A549 (cell line): ENCODE results near the gene HOXA13. TPM values are rescaled to one million over a fixed set of nuclear protein-coding genes. Genes with fewer than 3 reads are reported as not detected.
A peak's percentile ranks its signal among the peaks of the same experiment; 100 is the strongest.

Experiments
- ATAC-seq, 2 experiments: fragments of 200-7000 bp in 1 of 2; fragments of >200 bp in 1 of 2; cut with Nextera tagmentation in 1 of 2; cut with Tn5 transposase in 1 of 2; 3 replicates each; pipeline versions ENCODE4 v1.8.0 to v1.9.1; 2018 to 2020; ENCODE audit warnings: mild to moderate bottlenecking in 1 of 2, moderate library complexity in 1 of 2
- CTCF ChIA-PET: fragments of 300-600 bp; sonication (Branson Sonifier 250); formaldehyde crosslinking; extraction: SDS; loops from one replicate; lab custom pipeline; 2021; ENCODE audit warnings: antibody characterized with exemption, inconsistent platforms; lab: Yijun Ruan, JAX
- POLR2A ChIA-PET: fragments of 350-600 bp; formaldehyde crosslinking; extraction: SDS; loops from one replicate; lab custom pipeline; 2021; ENCODE audit warnings: antibody characterized with exemption, inconsistent platforms; lab: Yijun Ruan, JAX
- DNase-seq, 2 experiments: peaks; one replicate each; pipeline versions ENCODE4 v3.0.0 to v3.0.0-alpha.2; 2011 to 2016; ENCODE audit warnings: low read depth in 1 of 2, low spot score in 1 of 2
- FAIRE-seq: peaks from 2 replicates; lab custom pipeline; 2011; peaks lifted over from hg19 to GRCh38; lab: Jason Lieb, UNC
- H3K27ac ChIP-seq, 2 experiments: fragments of >200 bp; sonication (Bioruptor Twin); formaldehyde crosslinking; 3 replicates each; pipeline ENCODE4 v1.5.1; 2016 to 2017
- H3K4me1 ChIP-seq: fragments of >200 bp; sonication (Bioruptor Twin); formaldehyde crosslinking; 3 replicates; pipeline ENCODE4 v1.6.1; 2016
- H3K4me2 ChIP-seq: fragments of >200 bp; sonication (Bioruptor Twin); formaldehyde crosslinking; 3 replicates; pipeline ENCODE4 v1.6.1; 2016
- H3K4me3 ChIP-seq: fragments of >200 bp; sonication (Bioruptor Twin); formaldehyde crosslinking; 3 replicates; pipeline ENCODE4 v1.5.1; 2016
- H3K9me3 ChIP-seq: fragments of >200 bp; sonication (Bioruptor Twin); formaldehyde crosslinking; 3 replicates; pipeline ENCODE4 v1.6.1; 2016
- CBX2 ChIP-seq: fragments of 200-600 bp; sonication (generic); IDR thresholded peaks from 2 replicates; pipeline ENCODE4 v1.6.1; 2016; ENCODE audit warnings: low read depth, mild to moderate bottlenecking, borderline replicate concordance
- FOSB ChIP-seq: fragments of 250-450 bp; sonication (Bioruptor Pico); IDR thresholded peaks from 2 replicates; pipeline ENCODE4 v1.5.0; 2020; ENCODE audit warnings: mild to moderate bottlenecking, moderate library complexity
- FOXS1 ChIP-seq: fragments of 250-450 bp; sonication (Bioruptor Pico); IDR thresholded peaks from 2 replicates; pipeline ENCODE4 v1.5.0; 2020; ENCODE audit warnings: mild to moderate bottlenecking, moderate library complexity
- HOXA7 ChIP-seq: fragments of 250-450 bp; sonication (Bioruptor Pico); IDR thresholded peaks from 2 replicates; pipeline ENCODE4 v1.5.0; 2020; ENCODE audit warnings: mild to moderate bottlenecking, moderate library complexity
- HOXB5 ChIP-seq: fragments of 250-450 bp; sonication (Bioruptor Pico); IDR thresholded peaks from 2 replicates; pipeline ENCODE4 v1.5.0; 2020; ENCODE audit warnings: mild to moderate bottlenecking, moderate library complexity
- JUN ChIP-seq, 2 experiments: fragments of >200 bp; sonication (Bioruptor Twin); formaldehyde crosslinking; IDR thresholded peaks; 2 replicates in 1 of 2; 3 replicates in 1 of 2; pipeline ENCODE4 v1.6.1; 2016 to 2017
- NR3C1 ChIP-seq: fragments of >200 bp; sonication (Bioruptor Twin); formaldehyde crosslinking; IDR thresholded peaks from 3 replicates; pipeline ENCODE4 v1.6.1; 2017
- RFX5 ChIP-seq: fragments of 450-650 bp; IDR thresholded peaks from 2 replicates; pipeline ENCODE4 v1.7.1; 2014; ENCODE audit warnings: antibody characterized with exemption, mild to moderate bottlenecking, moderate library complexity
- WGBS: methylation state at CpG from one replicate; pipeline ENCODE4 v1.1.6; 2017; ENCODE audit errors: missing lambda C conversion rate; 5-methylcytosine and 5-hydroxymethylcytosine counted together
- polyA plus RNA-seq, 4 experiments: library from polyadenylated mRNA; depleted of rRNA in 3 of 4; stranded (reverse); fragments of >200 nt; fragmentation: RNase III in 1 of 4; extraction: RNeasy Plus Mini Kit Qiagen cat#74134 plus additional on column Dnase treatment in 1 of 4; gene quantifications; 2 replicates in 3 of 4; 3 replicates in 1 of 4; pipeline ENCODE4 v1.2.3, GENCODE V29; 2011 to 2017
- TF ChIP-seq, protein P1 (sequence below): fragments of 250-450 bp; sonication (Bioruptor Pico); IDR thresholded peaks from 2 replicates; pipeline ENCODE4 v1.5.0; 2020; ENCODE audit warnings: low read depth, mild to moderate bottlenecking, moderate library complexity
- TF ChIP-seq, protein P2 (sequence below): fragments of 250-450 bp; sonication (Bioruptor Pico); IDR thresholded peaks from 2 replicates; pipeline ENCODE4 v1.5.0; 2021; ENCODE audit warnings: mild to moderate bottlenecking, moderate library complexity, borderline replicate concordance
- TF ChIP-seq, protein P3 (sequence below): fragments of 150-350 bp; IDR thresholded peaks from 2 replicates; pipeline ENCODE4 v1.6.1; 2014; ENCODE audit warnings: low read depth, mild to moderate bottlenecking, low read length
- TF ChIP-seq, protein P4 (sequence below): IDR thresholded peaks from 2 replicates; pipeline ENCODE4 v1.6.1; 2012
- TF ChIP-seq, protein P5 (sequence below): fragments of 450-650 bp; IDR thresholded peaks from 2 replicates; pipeline ENCODE4 v1.6.1; 2014; ENCODE audit warnings: antibody characterized with exemption

HOXA13 gene
- polyA plus RNA-seq, 2 of the 4 experiments (the other 2 are of a cell fraction): 2.2 to 2.7 TPM

DNA sequence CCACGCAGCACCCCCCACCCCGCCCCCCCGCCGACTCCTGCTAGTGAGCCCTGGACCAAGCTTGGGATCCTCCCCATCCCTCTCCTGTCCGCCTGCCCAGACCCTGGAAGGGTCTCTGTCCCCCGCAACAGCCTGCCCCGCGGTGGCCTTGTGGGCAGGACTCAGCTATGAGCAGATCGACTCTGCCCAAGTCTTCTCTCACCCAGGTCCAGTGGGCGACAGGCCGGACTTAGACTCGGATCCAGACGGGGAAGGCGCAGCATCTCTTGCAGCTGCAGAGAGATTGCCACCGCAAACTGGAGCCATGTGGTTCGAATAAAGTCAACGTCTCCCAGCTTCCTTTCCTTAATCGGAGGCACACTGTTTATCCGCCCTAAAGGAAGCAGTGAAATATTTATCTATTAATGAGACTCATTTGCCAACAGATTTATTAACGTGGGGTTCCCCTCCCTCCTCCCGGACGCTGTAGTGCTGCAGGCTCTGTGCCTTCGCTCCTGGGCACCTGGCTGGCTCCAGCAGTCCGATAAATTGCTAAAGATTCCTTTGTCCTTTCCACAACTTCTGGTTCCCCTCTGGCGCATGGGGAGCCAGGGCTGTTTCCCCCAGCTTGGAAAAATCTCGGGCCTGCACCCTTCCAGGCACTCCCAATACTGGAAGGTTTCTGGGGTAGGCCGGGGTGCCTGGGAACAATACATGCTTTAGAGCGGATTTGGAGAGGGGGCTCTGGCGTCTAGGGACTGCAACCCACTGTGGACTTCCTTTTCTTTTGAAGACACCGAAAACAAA is 42.8 kb downstream of the HOXA13 start:
- WGBS: 92% methylated on average over 23 of the region's 30 CpGs
- no peaks in the 10 kb centered on the region for H3K9me3 ChIP-seq
- peak overlapping the region; percentile 51 for H3K4me3 ChIP-seq
- no peak for FAIRE-seq
- CTCF ChIA-PET: interaction anchor here (0.7 to 3.5 kb wide), 9 partner anchors 8 to 792 kb away, joined by 3 to 32 read pairs (median 3); partner anchors contain the start of genes HOXA5 and HOXA6
- no peak for ATAC-seq
- 0 out of 3 replicates have a peak, but pooled peaks cover 3% of the 10 kb centered on the region for H3K4me1 ChIP-seq
- POLR2A ChIA-PET: interaction anchor here (0.8 to 1.2 kb wide), 7 partner anchors 14 to 782 kb away, joined by 3 to 7 read pairs (median 3); partner anchors contain the start of genes HOXA11 and HOXA5
- peak overlapping the region; percentile 74 to 85 for H3K27ac ChIP-seq
- peak overlapping the region; percentile 73 for H3K4me2 ChIP-seq
- no peak for DNase-seq
- TF ChIP-seq FOXS1 (CRISPR knock-in tag) (no peak), NR3C1 (no peak), HOXA7 (CRISPR knock-in tag) (no peak), RFX5 (no peak)
- TF ChIP-seq, protein P1, sequence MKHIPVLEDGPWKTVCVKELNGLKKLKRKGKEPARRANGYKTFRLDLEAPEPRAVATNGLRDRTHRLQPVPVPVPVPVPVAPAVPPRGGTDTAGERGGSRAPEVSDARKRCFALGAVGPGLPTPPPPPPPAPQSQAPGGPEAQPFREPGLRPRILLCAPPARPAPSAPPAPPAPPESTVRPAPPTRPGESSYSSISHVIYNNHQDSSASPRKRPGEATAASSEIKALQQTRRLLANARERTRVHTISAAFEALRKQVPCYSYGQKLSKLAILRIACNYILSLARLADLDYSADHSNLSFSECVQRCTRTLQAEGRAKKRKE (CRISPR knock-in tag): no peak
- TF ChIP-seq, protein P2, sequence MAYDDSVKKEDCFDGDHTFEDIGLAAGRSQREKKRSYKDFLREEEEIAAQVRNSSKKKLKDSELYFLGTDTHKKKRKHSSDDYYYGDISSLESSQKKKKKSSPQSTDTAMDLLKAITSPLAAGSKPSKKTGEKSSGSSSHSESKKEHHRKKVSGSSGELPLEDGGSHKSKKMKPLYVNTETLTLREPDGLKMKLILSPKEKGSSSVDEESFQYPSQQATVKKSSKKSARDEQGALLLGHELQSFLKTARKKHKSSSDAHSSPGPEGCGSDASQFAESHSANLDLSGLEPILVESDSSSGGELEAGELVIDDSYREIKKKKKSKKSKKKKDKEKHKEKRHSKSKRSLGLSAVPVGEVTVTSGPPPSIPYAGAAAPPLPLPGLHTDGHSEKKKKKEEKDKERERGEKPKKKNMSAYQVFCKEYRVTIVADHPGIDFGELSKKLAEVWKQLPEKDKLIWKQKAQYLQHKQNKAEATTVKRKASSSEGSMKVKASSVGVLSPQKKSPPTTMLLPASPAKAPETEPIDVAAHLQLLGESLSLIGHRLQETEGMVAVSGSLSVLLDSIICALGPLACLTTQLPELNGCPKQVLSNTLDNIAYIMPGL (CRISPR knock-in tag): no peak

DNA sequence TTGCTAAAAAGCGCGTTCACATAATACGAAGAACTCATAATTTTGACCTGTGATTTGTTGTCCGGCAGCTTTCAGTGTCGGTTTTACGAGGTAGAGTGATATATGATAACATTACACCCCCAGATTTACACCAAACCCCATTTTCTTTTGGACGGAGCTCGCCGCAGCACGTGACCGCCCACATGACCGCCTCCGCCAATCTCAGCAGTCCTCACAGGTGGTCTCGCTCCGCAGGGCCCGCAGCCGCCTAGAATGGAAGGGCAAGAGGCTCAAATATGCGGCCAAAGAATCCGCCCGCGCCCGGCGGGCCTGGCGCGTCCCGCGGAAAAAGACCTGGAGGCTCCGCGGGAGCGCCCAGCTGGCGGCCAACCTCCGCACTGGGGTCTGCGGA is 43.4 kb downstream of the HOXA13 start, which contains the start of gene HOXA7:
TSS of gene HOXA7 (minus strand) at position 168 of the 391 bp plus-strand sequence. CDS start at position 38, 130 bp downstream.
- Histone ChIP-seq H3K27ac (peak within 1 kb of the TSS; percentile 74 to 85), H3K9me3 (no peaks in the 10 kb centered on the region), H3K4me3 (peak within 1 kb of the TSS; percentile 51), H3K4me2 (peak within 1 kb of the TSS; percentile 73), H3K4me1 (0 out of 3 replicates have a peak, but pooled peaks cover 3% of the 10 kb centered on the region)
- ChIA-PET CTCF (interaction anchor here (0.7 to 3.5 kb wide), 7 partner anchors 7 to 791 kb away, joined by 3 to 32 read pairs (median 5); partner anchors contain the start of genes HOXA5 and HOXA6), POLR2A (interaction anchor here (0.8 to 1.2 kb wide), 7 partner anchors 13 to 781 kb away, joined by 3 to 7 read pairs (median 3); partner anchors contain the start of genes HOXA11 and HOXA5)
- 50% methylated on average over 24 of the region's 33 CpGs for WGBS
- TF ChIP-seq, protein P3, sequence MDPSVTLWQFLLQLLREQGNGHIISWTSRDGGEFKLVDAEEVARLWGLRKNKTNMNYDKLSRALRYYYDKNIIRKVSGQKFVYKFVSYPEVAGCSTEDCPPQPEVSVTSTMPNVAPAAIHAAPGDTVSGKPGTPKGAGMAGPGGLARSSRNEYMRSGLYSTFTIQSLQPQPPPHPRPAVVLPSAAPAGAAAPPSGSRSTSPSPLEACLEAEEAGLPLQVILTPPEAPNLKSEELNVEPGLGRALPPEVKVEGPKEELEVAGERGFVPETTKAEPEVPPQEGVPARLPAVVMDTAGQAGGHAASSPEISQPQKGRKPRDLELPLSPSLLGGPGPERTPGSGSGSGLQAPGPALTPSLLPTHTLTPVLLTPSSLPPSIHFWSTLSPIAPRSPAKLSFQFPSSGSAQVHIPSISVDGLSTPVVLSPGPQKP: no peak
- TF ChIP-seq HOXB5 (CRISPR knock-in tag) (no peak), CBX2 (no peak), JUN (IDR thresholded peaks at IDR 0.05) (peak in 1 of 2 experiments; percentile 40; a peak in 1 of 5 replicates), FOSB (no peak), NR3C1 (no peak)
- TF ChIP-seq, protein P4, sequence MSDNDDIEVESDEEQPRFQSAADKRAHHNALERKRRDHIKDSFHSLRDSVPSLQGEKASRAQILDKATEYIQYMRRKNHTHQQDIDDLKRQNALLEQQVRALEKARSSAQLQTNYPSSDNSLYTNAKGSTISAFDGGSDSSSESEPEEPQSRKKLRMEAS: peak; percentile 35; the same call in 1 of the 2 replicates
- TF ChIP-seq, protein P5, sequence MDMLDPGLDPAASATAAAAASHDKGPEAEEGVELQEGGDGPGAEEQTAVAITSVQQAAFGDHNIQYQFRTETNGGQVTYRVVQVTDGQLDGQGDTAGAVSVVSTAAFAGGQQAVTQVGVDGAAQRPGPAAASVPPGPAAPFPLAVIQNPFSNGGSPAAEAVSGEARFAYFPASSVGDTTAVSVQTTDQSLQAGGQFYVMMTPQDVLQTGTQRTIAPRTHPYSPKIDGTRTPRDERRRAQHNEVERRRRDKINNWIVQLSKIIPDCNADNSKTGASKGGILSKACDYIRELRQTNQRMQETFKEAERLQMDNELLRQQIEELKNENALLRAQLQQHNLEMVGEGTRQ: peak; percentile 98
- TF ChIP-seq, protein P2 (CRISPR knock-in tag): no peak
- ATAC-seq (peak; percentile 35 to 73; a peak in 3 of 6 replicates), FAIRE-seq (no peak), DNase-seq (peak; percentile 73)
